B cell (primary cell): ENCODE data around the gene TBX2. TPM values are rescaled to one million over a fixed set of nuclear protein-coding genes. Genes with fewer than 3 reads are reported as not detected.

Experiments
- ATAC-seq: fragments of 200-7000 bp; cut with Tn5 transposase; one replicate; pipeline ENCODE4 v1.10.0; 2021; ENCODE audit warnings: low read depth, mild to moderate bottlenecking, moderate number of reproducible peaks, moderate library complexity
- CTCF ChIA-PET: fragments of 350-600 bp; sonication (Branson Sonifier 250); formaldehyde crosslinking; loops from one replicate; lab custom pipeline; 2021; ENCODE audit warnings: antibody characterized with exemption, inconsistent platforms; lab: Charles Lee
- POLR2A ChIA-PET: fragments of 350-600 bp; sonication (Branson Sonifier 250); formaldehyde crosslinking; loops from one replicate; lab custom pipeline; 2021; ENCODE audit warnings: antibody characterized with exemption; lab: Charles Lee
- DNase-seq: peaks from one replicate; pipeline ENCODE4 v3.0.0; 2013
- H2AFZ ChIP-seq: 2 replicates; pipeline ENCODE4 v1.6.1; 2012; ENCODE audit warnings: mild to moderate bottlenecking, low read depth, low read length; ENCODE audit not compliant: insufficient read depth, poor library complexity, severe bottlenecking
- H3K27ac ChIP-seq, 2 donors: 1 replicate in 1 of 2; 2 replicates in 1 of 2; pipeline ENCODE4 v1.5.1; 2012 to 2013; ENCODE audit warnings: low read length in 2 of 2, mild to moderate bottlenecking in 2 of 2, moderate library complexity in 1 of 2
- H3K27me3 ChIP-seq, 4 experiments: fragments of 200-600 bp in 1 of 4; sonication (generic) in 1 of 4; replicated peaks in 1 of 4; 1 replicate in 2 of 4; 2 replicates in 2 of 4; pipeline versions ENCODE4 v1.6.1 to v1.7.0; 2013 to 2016; ENCODE audit warnings: low read length in 3 of 4, mild to moderate bottlenecking in 2 of 4, mixed read lengths in 1 of 4, moderate library complexity in 1 of 4; ENCODE audit not compliant: insufficient read depth in 4 of 4, control insufficient read depth in 3 of 4; ENCODE audit errors: control extremely low read depth in 1 of 4
- H3K36me3 ChIP-seq, 2 experiments: replicated peaks in 1 of 2; 1 replicate in 1 of 2; 2 replicates in 1 of 2; pipeline versions ENCODE4 v1.6.1 to v1.7.1; 2013; ENCODE audit warnings: low read length in 1 of 2; ENCODE audit not compliant: insufficient read depth in 2 of 2, control insufficient read depth in 1 of 2; ENCODE audit errors: control extremely low read depth in 1 of 2, extremely low read depth in 1 of 2
- H3K4me1 ChIP-seq, 2 donors: fragments of 200-600 bp in 1 of 2; sonication (generic) in 1 of 2; 1 replicate in 1 of 2; 2 replicates in 1 of 2; pipeline versions ENCODE4 v1.5.1 to v1.6.1; 2013 to 2017; ENCODE audit warnings: low read length in 2 of 2; ENCODE audit not compliant: control insufficient read depth in 2 of 2, insufficient read depth in 2 of 2
- H3K4me2 ChIP-seq: replicated peaks from 2 replicates; pipeline ENCODE3; 2012; ENCODE audit warnings: mild to moderate bottlenecking, low read depth, low read length; ENCODE audit not compliant: poor library complexity, severe bottlenecking
- H3K4me3 ChIP-seq, 5 experiments: fragments of 200-600 bp in 1 of 5; sonication (generic) in 1 of 5; 1 replicate in 3 of 5; 2 replicates in 2 of 5; pipeline versions ENCODE4 v1.5.1 to v1.7.0; 2011 to 2016; ENCODE audit warnings: low read length in 4 of 5, mild to moderate bottlenecking in 4 of 5, low read depth in 2 of 5, control low read depth in 1 of 5, moderate library complexity in 1 of 5; ENCODE audit not compliant: insufficient read depth in 1 of 5; ENCODE audit errors: control extremely low read depth in 1 of 5, extremely low read depth in 1 of 5
- H3K79me2 ChIP-seq: fragments of 200-600 bp; sonication (generic); one replicate; pipeline ENCODE4 v1.6.0; 2016; ENCODE audit warnings: low read length; ENCODE audit not compliant: control insufficient read depth, insufficient read depth
- H3K9ac ChIP-seq: fragments of 200-600 bp; sonication (generic); 2 replicates; pipeline ENCODE4 v1.6.1; 2017; ENCODE audit warnings: mild to moderate bottlenecking, low read length, moderate library complexity
- H3K9me3 ChIP-seq, 3 donors: one replicate each; pipeline versions ENCODE4 v1.6.1 to v1.7.1; 2013; ENCODE audit warnings: low read length in 2 of 3; ENCODE audit not compliant: control insufficient read depth in 2 of 3, insufficient read depth in 1 of 3; ENCODE audit errors: control extremely low read depth in 1 of 3
- H4K20me1 ChIP-seq: 2 replicates; pipeline ENCODE4 v1.6.0; 2012; ENCODE audit warnings: mild to moderate bottlenecking, low read length; ENCODE audit not compliant: insufficient read depth, control insufficient read depth, poor library complexity, severe bottlenecking
- H3K27ac Mint-ChIP-seq: one replicate; pipeline ENCODE4 v1.8.0; 2021; ENCODE audit warnings: mixed read lengths
- H3K27me3 Mint-ChIP-seq: one replicate; pipeline ENCODE4 v1.8.0; 2021; ENCODE audit warnings: mixed read lengths
- H3K4me1 Mint-ChIP-seq: one replicate; pipeline ENCODE4 v1.8.0; 2021; ENCODE audit warnings: mixed read lengths
- H3K4me3 Mint-ChIP-seq: one replicate; pipeline ENCODE4 v1.8.0; 2021; ENCODE audit warnings: mixed read lengths
- H3K9me3 Mint-ChIP-seq: one replicate; pipeline ENCODE4 v1.8.0; 2022; ENCODE audit warnings: mixed read lengths; ENCODE audit not compliant: insufficient read depth
- EZH2 ChIP-seq: IDR thresholded peaks from 2 replicates; pipeline ENCODE4 v1.6.1; 2012; ENCODE audit warnings: borderline replicate concordance, low read depth, mild to moderate bottlenecking, moderate library complexity, low read length; ENCODE audit not compliant: insufficient read depth, poor library complexity, severe bottlenecking
- WGBS: methylation state at CpG from one replicate; pipeline ENCODE4 v1.1.5; 2013; ENCODE audit warnings: missing lambda C conversion rate; ENCODE audit not compliant: insufficient coverage; 5-methylcytosine and 5-hydroxymethylcytosine counted together
- intact Hi-C: fragments of 100-400 bp; cut with micrococcal nuclease; formaldehyde crosslinking; loops from one replicate; pipeline ENCODE4 v1.10.0; 2022
- polyA plus RNA-seq: library from polyadenylated mRNA; depleted of rRNA; stranded (reverse); fragments of >200 nt; gene quantifications from 2 replicates; pipeline ENCODE4 v1.2.3, GENCODE V29; 2012
- total RNA-seq, 2 donors: library from RNA; stranded (reverse); fragments of 120-200 nt in 1 of 2; gene quantifications; 1 replicate in 1 of 2; 2 replicates in 1 of 2; pipeline versions ENCODE4 v1.2.3 to v1.2.4, GENCODE V29; 2013 to 2022
- TF ChIP-seq, protein P1 (sequence below): fragments of 200-600 bp; IDR thresholded peaks from one replicate; pipeline ENCODE4 v1.8.0; 2022; ENCODE audit warnings: antibody characterized with exemption, mild to moderate bottlenecking

The TBX2 gene
- total and polyA plus RNA-seq, 2 donors (not counting 1 experiment from before 2014, with no cell fraction given), result not detected

DNA sequence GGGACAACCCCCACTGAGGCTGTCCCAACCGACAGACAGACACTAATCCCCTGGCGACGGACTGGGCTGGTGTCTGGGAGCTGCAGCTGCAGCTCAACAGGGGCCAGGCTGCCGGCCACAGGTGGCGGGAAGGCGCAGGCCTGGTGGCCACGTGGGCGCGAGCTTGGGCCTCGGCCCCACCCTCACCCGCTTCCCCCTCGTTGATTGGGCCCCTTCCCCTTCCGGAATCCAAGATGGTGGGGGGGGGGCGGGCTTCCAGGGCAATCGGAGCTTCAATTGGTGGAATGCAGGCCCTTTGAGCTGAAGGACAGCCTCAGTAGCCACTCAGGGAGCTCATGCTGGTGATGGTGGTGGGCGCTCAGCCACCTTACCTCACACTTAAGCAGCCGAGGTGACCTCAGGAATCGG lies 43.8 kb downstream of the TBX2 start:
- ChIA-PET CTCF (interaction anchor here (1.1 kb wide), 1 partner anchor 31 kb away, joined by 4 read pairs; no protein-coding TSS in a partner anchor), POLR2A (no interaction called here)
- Mint-ChIP-seq H3K4me3 (no peak overlapping the region), H3K9me3 (no peaks in the 10 kb centered on the region), H3K27me3 (peaks cover 52% of the 10 kb centered on the region), H3K4me1 (no peaks in the 10 kb centered on the region), H3K27ac (no peak overlapping the region)
- 88% methylated on average over 15 of the region's 18 CpGs for WGBS
- H3K4me1 ChIP-seq, result no peaks in the 10 kb centered on the region
- ATAC-seq, result no peak
- peaks cover 0 to 42% (median 24%) of the 10 kb centered on the region in 4 experiments for H3K27me3 ChIP-seq
- TF ChIP-seq EZH2, result no peak
- TF ChIP-seq, protein P1, sequence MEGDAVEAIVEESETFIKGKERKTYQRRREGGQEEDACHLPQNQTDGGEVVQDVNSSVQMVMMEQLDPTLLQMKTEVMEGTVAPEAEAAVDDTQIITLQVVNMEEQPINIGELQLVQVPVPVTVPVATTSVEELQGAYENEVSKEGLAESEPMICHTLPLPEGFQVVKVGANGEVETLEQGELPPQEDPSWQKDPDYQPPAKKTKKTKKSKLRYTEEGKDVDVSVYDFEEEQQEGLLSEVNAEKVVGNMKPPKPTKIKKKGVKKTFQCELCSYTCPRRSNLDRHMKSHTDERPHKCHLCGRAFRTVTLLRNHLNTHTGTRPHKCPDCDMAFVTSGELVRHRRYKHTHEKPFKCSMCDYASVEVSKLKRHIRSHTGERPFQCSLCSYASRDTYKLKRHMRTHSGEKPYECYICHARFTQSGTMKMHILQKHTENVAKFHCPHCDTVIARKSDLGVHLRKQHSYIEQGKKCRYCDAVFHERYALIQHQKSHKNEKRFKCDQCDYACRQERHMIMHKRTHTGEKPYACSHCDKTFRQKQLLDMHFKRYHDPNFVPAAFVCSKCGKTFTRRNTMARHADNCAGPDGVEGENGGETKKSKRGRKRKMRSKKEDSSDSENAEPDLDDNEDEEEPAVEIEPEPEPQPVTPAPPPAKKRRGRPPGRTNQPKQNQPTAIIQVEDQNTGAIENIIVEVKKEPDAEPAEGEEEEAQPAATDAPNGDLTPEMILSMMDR, result no peak
- H4K20me1 ChIP-seq, result no peaks in the 10 kb centered on the region
- peaks cover 0 to 3% (median 0%) of the 10 kb centered on the region in 3 donors for H3K9me3 ChIP-seq
- intact Hi-C loops, result no loop called here
- H3K27ac ChIP-seq, result no peak overlapping the region
- no peak for DNase-seq
- H2AFZ ChIP-seq, result no peak overlapping the region
- no peaks in the 10 kb centered on the region for H3K36me3 ChIP-seq
- no peak overlapping the region for H3K4me3 ChIP-seq
- no peak overlapping the region for H3K9ac ChIP-seq
- H3K4me2 ChIP-seq, result no peak overlapping the region
- H3K79me2 ChIP-seq, result no peaks in the 10 kb centered on the region

DNA sequence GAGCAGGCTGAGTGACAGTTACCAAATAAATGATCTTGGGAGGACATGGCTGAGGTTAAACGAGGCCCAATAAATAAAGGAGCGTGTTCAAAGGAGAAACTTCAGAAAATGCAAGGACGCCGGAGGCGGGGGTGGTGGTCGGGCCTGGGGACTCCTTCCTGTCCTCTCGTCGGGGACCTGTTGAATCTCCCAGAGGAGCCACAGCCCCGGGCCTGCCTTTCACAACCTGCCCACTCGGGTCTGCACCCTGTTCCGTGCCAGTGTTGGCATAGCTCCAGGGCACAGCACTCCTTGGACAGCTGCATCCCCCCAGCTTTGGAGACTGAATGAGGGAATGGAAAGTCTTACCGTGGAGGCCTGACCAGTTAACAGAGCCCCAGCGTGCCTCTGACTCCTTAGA lies 44.4 kb downstream of the TBX2 start:
- H3K36me3 ChIP-seq, result no peaks in the 10 kb centered on the region
- 92% methylated on average over 13 of the region's 13 CpGs for WGBS
- no peaks in the 10 kb centered on the region for H3K9me3 ChIP-seq
- H3K27ac Mint-ChIP-seq, result no peak overlapping the region
- H3K9ac ChIP-seq, result no peak overlapping the region
- H3K4me2 ChIP-seq, result no peak overlapping the region
- H3K79me2 ChIP-seq, result no peaks in the 10 kb centered on the region
- no peaks in the 10 kb centered on the region for H3K4me1 Mint-ChIP-seq
- ATAC-seq (no peak), DNase-seq (no peak)
- TF ChIP-seq, protein P1, result no peak
- no peak for TF ChIP-seq EZH2
- no peaks in the 10 kb centered on the region for H3K4me1 ChIP-seq
- H3K27ac ChIP-seq, result no peak overlapping the region
- ChIA-PET CTCF (interaction anchor here (1.1 kb wide), 1 partner anchor 31 kb away, joined by 4 read pairs; no protein-coding TSS in a partner anchor), POLR2A (no interaction called here)
- peaks cover 0 to 40% (median 24%) of the 10 kb centered on the region in 4 experiments for H3K27me3 ChIP-seq
- H2AFZ ChIP-seq, result no peak overlapping the region
- H4K20me1 ChIP-seq, result no peaks in the 10 kb centered on the region
- no peak overlapping the region for H3K4me3 ChIP-seq
- intact Hi-C loops, result no loop called here
- H3K27me3 Mint-ChIP-seq, result peaks cover 50% of the 10 kb centered on the region
- no peak overlapping the region for H3K4me3 Mint-ChIP-seq
- H3K9me3 Mint-ChIP-seq, result no peaks in the 10 kb centered on the region
